Fibroblast of skin of right biceps (primary cell): ENCODE measurements around the gene IFT172.
"Not testable (repeated sequence)": the region's sequence is repeated elsewhere in the genome, so short reads cannot be mapped to it uniquely, and the experiment has no call there.

Experiments used
- DNase-seq: peaks from one replicate; pipeline ENCODE4 v3.0.0-alpha.2; 2013

Gene IFT172, protein sequence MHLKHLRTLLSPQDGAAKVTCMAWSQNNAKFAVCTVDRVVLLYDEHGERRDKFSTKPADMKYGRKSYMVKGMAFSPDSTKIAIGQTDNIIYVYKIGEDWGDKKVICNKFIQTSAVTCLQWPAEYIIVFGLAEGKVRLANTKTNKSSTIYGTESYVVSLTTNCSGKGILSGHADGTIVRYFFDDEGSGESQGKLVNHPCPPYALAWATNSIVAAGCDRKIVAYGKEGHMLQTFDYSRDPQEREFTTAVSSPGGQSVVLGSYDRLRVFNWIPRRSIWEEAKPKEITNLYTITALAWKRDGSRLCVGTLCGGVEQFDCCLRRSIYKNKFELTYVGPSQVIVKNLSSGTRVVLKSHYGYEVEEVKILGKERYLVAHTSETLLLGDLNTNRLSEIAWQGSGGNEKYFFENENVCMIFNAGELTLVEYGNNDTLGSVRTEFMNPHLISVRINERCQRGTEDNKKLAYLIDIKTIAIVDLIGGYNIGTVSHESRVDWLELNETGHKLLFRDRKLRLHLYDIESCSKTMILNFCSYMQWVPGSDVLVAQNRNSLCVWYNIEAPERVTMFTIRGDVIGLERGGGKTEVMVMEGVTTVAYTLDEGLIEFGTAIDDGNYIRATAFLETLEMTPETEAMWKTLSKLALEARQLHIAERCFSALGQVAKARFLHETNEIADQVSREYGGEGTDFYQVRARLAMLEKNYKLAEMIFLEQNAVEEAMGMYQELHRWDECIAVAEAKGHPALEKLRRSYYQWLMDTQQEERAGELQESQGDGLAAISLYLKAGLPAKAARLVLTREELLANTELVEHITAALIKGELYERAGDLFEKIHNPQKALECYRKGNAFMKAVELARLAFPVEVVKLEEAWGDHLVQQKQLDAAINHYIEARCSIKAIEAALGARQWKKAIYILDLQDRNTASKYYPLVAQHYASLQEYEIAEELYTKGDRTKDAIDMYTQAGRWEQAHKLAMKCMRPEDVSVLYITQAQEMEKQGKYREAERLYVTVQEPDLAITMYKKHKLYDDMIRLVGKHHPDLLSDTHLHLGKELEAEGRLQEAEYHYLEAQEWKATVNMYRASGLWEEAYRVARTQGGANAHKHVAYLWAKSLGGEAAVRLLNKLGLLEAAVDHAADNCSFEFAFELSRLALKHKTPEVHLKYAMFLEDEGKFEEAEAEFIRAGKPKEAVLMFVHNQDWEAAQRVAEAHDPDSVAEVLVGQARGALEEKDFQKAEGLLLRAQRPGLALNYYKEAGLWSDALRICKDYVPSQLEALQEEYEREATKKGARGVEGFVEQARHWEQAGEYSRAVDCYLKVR (N-terminal part only)

DNA sequence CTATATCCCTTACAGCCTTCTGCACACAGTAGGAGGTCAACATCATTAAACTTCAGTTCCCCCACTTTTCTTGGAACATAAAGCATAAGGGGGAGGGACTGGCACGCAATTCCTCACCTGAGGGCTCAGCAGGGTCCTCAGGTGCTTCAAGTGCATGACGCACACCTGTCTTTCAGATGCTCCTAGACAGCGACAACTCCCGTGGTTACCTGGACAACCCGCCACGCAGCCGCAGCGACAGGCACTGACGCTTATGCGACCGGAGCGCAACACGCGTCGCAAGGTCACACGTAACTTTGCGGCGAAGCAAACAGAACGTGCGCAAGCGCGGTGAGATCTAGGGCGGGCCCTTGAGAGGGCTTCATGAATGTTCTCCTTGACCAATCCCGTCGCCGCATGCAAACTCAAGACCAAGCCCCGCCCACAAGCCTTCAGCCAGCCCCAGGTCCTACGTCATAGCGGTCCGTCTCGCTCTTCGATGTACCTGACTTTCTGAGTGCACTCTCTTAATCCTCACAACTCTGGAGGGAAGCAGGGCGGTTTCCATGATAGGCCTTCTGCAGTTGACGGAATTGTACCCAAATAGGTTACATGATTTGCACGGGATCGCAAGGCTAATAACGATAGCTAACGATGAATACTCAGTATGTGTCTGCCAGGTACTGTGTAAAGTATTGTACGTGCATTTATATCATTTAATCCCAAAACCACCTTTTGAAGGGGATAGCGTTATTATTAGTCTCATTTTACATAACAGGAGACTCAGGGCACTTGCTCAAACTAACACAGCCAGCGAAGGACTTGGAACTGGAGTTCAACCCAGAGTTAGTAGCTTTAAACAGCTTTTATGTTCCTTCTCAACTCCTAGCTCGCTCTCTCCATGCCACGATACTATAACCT, at the start of gene IFT172:
IFT172 (minus strand) TSS at position 246 of the 900 bp plus-strand sequence; CDS start at position 156, 90 bp downstream.
- DNase-seq, result peak; percentile 98

DNA sequence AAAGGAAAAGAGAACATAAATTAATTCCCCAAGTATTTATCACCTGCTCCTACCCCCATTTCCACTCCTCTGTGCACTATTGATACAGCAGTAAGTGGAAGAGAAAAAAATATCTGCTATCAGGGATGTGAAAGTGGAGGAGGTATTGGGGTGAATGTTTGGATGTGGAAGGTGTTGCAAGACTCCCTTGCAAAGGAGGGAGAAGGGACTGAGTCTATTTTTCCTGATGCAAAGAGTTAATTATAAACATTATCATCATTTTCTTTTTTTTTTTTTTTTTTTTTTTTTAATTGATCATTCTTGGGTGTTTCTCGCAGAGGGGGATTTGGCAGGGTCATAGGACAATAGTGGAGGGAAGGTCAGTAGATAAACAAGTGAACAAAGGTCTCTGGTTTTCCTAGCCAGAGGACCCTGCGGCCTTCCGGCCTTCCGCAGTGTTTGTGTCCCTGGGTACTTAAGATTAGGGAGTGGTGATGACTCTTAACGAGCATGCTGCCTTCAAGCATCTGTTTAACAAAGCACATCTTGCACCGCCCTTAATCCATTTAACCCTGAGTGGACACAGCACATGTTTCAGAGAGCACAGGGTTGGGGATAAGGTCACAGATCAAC, 49.4 kb upstream of the IFT172 start:
- not testable (repeated sequence) for DNase-seq

DNA sequence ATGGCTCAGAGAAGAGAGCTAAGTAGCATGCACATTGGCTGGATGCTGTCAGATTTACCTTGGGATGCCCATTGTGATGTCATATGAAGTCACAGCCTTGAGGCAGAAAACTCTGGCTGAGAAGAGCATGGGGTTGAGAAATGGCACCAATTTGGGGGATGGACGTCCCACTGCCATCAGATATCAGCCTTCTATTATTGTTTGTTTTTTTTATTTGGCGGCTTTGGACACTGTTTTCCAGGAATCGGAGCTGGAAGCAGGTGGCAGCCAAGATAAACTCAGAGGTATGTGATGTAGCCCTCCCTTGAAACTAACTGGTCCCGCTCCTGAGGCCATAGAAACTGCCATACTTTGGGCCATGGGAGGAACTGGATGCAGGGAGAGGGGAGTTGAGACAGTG, 47.7 kb upstream of the IFT172 start:
- DNase-seq, result no peak

- DNase-seq, result no peak
Observed at GRCh38 chr2:27531983-27532382, 42.4 kb upstream of the IFT172 start.

- no peak for DNase-seq
Observed at GRCh38 chr2:27527182-27527581, 37.6 kb upstream of the IFT172 start.

- DNase-seq, result no peak
Observed at GRCh38 chr2:27522400-27522945, 32.9 kb upstream of the IFT172 start.

DNA sequence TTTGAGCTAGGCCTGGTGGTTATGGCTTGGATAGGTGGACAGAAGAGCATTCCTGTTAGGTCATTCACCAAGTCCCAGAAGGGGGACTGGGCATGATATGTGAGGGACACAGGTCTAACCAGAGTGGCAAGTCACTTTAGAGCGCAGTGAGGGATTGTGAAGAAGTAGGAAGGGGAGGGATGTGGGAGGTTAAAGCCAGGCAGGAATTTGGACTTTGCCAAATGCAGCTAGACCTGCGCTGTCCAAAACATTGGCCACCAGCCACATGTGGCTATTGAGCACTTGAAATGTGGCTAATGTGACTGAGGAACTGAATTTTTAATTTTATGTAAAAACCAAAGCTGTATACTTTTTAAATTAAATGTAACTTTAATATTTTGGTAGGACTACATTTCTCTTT, 30.8 kb upstream of the IFT172 start:
- no peak for DNase-seq

GRCh38 chr2:27518782-27519113, 29.2 kb upstream of the IFT172 start:
- no peak for DNase-seq

DNA sequence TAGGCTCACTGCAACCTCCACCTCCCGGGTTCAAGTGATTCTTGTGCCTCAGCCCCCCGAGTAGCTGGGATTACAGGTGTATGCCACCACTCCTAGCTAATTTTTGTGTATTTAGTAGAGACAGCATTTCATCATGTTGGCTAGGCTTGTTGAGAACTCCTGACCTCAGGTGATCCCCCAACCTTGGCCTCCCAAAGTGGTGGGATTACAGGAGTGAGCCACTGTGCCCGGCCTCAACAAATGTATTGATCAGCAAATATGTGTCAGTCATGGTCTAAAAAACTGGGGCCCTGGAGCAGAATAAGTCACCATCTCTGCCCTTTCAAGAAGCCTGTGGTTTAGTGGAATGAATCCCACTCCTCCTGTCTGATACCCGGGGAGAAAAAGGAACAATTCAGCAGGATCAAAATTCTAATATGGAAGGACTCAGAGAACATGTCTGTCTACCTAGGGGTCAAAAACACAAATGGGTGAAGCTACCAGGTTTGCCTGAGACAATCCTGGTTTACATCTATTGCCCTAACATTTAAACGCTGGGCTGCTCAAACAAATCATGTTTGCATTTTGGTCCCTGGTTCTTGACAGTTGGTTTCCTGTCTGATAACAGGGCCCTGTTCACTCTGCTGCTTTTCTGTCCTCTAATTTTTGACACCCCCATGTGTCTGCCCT, 28.7 kb upstream of the IFT172 start:
- no peak for DNase-seq

DNA sequence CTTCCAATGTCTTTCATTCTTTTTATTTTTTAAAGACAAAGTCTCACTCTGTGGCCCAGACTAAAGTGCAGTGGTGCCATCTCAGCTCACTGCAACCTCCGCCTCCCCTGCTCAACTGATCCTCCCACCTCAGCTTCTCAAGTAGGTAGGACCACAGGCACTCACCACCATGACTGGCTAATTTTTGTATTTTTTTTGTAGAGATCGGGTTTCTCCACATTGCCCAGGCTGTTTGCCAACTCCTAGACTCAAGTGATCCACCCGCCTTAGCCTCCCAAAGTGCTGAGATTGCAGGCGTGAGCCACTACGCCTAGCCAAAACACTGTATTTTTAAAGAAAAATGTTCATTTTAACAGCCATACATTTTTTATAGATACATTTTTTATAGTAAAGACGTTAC, 19.8 kb upstream of the IFT172 start:
- DNase-seq, result peak; percentile 18

DNA sequence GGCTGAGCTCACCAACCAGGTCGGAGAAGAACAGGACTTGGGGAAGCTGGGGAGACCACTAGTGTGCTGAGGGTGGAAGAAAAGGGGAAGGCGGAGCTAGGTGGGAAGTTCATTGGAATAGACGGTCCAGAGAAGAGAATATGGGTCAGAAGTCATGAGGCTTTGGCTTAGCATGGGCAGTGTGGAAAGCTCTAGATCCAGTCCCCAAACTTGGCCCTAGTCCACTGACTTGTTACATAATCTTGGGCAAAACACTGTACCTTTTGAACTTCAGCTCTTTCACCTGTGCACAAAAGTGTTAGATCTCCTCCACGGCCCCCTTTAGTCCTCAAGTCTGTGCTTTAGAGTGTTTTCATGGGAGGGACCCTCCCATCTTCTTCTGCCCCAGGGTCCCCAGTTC, 17.8 kb upstream of the IFT172 start:
- no peak for DNase-seq

- DNase-seq, result no peak
Observed at GRCh38 chr2:27506587-27506986, 17.0 kb upstream of the IFT172 start.

- DNase-seq, result no peak
Observed at GRCh38 chr2:27502142-27502541, 12.6 kb upstream of the IFT172 start.

DNA sequence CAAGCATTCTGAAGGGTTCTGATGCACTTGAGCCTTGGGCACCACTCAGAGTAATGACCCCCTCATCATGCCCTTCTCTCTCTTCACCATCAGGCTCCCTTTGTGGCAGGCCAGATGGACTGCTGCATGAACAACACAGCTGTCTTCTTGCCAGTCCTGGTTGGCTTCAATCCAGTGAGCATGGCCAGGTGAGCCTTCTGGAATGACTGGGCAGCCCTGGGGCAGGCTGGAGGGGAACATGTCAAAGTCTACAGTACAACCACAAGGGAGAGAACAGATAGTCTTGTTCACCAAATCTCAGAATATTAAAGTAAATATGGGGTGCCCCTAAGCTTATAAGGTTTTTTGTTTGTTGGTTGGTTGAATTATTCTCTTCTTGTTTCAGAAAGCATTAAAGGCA, 11.5 kb upstream of the IFT172 start:
- DNase-seq, result no peak

DNA sequence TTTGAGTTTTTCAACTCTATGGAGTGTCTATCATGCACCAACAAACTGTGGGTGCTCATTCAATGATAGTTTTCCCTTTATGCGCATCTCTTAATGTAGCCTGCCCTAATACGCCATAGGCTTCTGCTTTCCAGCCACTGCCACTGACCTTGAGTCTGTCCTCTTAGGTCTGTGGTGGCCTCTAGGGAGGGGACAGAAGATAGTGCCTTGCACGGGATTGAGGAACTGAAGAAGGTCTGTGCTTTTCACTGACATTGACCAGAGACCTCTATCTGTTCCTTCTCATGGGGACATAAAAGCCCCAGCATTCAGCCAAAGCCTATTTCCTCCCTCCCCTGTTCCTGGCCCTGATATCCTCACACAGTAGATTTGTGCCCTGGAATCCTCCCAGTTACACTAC, 9.4 kb upstream of the IFT172 start:
- no peak for DNase-seq

DNA sequence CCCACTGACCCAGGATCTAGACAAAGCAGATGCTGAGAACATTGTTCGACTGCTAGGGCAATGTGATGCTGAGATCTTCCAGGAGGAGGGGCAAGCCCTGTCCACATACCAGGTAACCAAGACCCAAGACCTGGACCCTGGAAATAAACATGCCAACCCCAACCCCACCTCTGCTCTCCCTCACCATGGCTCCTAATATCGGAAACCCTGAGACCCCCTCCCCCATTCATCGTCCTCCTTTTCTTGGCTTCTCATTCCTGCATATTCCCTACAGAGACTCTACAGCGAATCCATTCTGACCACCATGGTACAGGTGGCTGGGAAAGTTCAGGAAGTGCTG, 7.7 kb upstream of the IFT172 start:
- DNase-seq, result no peak

DNA sequence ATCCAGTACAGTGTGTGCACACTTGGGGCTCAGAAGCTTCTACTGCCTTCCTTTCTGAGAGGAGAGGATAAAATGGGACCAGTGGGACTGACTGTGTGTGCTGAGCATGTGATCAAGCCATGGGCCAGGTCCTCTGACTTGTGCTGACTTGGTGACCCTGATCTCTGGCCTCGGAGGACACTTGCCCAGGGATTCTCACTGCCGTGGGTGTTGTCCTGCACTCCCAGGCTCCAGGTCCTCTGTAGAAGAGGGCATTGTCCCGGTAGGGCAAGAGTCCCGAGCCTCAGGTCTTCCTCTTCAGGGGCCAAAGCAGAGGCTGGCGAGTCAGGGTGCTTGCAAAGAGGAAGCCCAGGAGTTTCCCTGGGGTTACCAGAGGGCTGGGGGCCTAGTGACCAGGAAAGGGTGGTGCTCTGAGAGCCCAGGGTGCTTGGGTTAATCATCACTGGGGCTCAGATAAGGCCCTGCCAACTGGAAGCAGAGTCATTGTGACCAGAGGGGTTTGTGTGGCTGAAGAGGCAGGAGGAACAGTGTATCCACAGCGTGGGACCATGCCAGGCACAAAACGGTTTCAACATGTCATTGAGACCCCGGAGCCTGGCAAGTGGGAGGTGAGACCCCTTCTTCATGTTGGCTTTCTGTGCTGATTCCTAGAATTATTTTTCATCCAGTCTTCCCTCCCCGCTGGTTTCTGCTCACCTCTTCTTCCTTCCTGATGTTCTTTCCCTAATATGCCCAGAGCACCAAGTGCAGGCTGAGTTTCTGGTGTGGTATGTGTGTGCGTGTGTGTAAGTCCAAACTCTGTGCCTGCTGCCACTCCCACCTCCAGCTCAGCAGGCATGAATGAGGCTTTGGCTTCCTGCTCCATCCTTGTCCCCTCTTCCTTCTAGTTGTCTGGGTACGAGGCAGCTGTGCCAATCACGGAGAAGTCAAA, 7.1 kb upstream of the IFT172 start, which contains the start of gene GCKR:
GCKR (plus strand) TSS at position 483 of the 931 bp plus-strand sequence; CDS start at position 549, 66 bp downstream.
- peak; percentile 18 for DNase-seq

DNA sequence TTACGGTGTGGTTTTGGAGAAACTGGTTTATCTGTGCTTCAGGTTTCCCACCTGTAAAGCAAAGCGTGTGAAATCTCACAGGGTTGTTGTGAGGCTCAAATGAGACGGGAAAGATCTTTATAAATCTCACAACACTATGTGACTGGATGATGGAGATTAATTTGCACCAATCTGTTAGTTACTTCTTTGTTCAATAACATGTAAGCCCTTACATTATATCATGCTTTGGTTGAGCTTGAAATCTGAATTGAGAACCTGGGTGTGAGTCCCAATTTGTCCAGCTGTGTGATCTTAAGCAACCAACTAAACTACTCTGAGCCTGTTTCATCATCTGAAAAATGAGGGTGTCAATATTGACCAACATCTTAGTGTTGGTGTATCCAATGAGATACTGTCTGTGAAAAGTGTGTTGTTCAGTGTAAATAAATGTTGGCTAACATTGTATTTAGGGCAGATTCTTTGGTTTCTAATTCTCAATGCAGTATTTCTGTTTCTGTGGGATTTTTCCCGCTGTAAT, 6.4 kb upstream of the IFT172 start:
- DNase-seq, result no peak

DNA sequence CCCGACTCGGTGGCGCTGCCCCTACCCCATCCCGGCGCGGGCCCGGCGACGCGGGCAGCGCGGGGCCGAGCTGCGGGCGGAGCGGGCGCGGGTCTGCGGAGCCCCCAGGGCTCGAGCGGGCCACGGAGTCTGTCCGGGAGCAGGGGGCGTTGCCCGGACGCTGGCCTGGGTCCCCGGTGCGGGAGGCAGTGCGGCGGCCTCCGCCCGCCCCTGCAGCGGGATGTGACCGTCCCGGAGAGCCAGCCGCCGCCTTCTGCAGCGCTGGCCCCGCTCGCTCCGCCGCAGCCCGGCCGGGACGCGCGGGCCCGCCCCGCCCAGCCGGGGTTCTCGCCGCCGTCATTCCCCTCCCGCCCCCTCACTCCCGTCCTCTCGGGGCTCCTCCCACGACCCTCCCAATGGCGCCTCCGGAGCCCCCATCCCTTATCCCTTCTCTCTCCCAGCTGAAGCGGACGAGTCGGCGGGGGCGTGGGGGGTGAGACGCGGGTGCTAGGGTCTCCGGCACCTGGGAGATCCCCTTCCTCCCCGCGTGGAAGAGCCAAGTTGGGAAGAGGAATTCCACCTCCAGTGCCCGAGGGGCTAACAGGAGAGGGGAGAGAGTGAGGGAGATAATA, 5.5 kb upstream of the IFT172 start, which contains the start of gene FNDC4:
FNDC4 (minus strand) TSS at position 257 of the 611 bp plus-strand sequence. CDS start 521 bp downstream, outside the sequence.
- peak; percentile 11 for DNase-seq
